HepG2 (cell line): Measurements from ENCODE around the gene ABCC3. TPM values are rescaled to one million over a fixed set of nuclear protein-coding genes. Genes with fewer than 3 reads are reported as not detected.
A peak's percentile ranks its signal among the peaks of the same experiment; 100 is the strongest.

ENCODE experiments used
- BRCA1 ChIP-seq: sonication (generic); formaldehyde crosslinking; IDR thresholded peaks from 2 replicates; pipeline ENCODE4 v1.4.0; 2020; ENCODE audit warnings: missing genetic modification reagents
- BRD4 ChIP-seq: sonication (generic); formaldehyde crosslinking; IDR thresholded peaks from 2 replicates; pipeline ENCODE4 v1.4.0; 2020; ENCODE audit warnings: missing genetic modification reagents
- FOSL2 ChIP-seq: sonication (generic); formaldehyde crosslinking; IDR thresholded peaks from 2 replicates; pipeline ENCODE4 v1.4.0; 2020; ENCODE audit warnings: missing genetic modification reagents
- FOXO4 ChIP-seq: sonication (generic); formaldehyde crosslinking; conservative IDR thresholded peaks from 2 replicates; pipeline ENCODE4 v1.8.1; 2023; ENCODE audit warnings: missing genetic modification reagents
- GMEB1 ChIP-seq: sonication (generic); formaldehyde crosslinking; IDR thresholded peaks from 2 replicates; pipeline ENCODE4 v1.5.1; 2020; ENCODE audit warnings: missing genetic modification reagents, mild to moderate bottlenecking, borderline replicate concordance
- HOXA7 ChIP-seq: sonication (generic); formaldehyde crosslinking; IDR thresholded peaks from 2 replicates; pipeline ENCODE4 v1.8.1; 2022; ENCODE audit warnings: mild to moderate bottlenecking, missing genetic modification reagents, moderate library complexity
- ISL2 ChIP-seq: sonication (generic); formaldehyde crosslinking; IDR thresholded peaks from 2 replicates; pipeline ENCODE4 v1.5.0; 2020; ENCODE audit warnings: missing genetic modification reagents
- MED1 ChIP-seq: sonication (generic); formaldehyde crosslinking; IDR thresholded peaks from 2 replicates; pipeline ENCODE4 v1.4.0; 2020; ENCODE audit warnings: missing genetic modification reagents
- NR2F1 ChIP-seq, 2 experiments: fragments of 450-650 bp in 1 of 2; formaldehyde crosslinking in 1 of 2; IDR thresholded peaks; 2 replicates each; pipeline versions ENCODE4 v1.5.0 to v1.6.1; 2016 to 2020; ENCODE audit warnings: mild to moderate bottlenecking in 1 of 2, missing compliant biosample characterization in 1 of 2, missing genetic modification reagents in 1 of 2, moderate library complexity in 1 of 2
- RORA ChIP-seq: sonication (generic); formaldehyde crosslinking; IDR thresholded peaks from 2 replicates; pipeline ENCODE4 v1.5.0; 2020; ENCODE audit warnings: mild to moderate bottlenecking, missing genetic modification reagents, moderate library complexity
- SALL2 ChIP-seq: sonication (generic); formaldehyde crosslinking; IDR thresholded peaks from 2 replicates; pipeline ENCODE4 v1.8.1; 2023; ENCODE audit warnings: mild to moderate bottlenecking, missing genetic modification reagents, inconsistent platforms
- SIX4 ChIP-seq: sonication (generic); formaldehyde crosslinking; IDR thresholded peaks from 2 replicates; pipeline ENCODE4 v1.4.0; 2020; ENCODE audit warnings: missing genetic modification reagents
- SSRP1 ChIP-seq: IDR thresholded peaks from 2 replicates; pipeline ENCODE4 v1.6.1; 2016; ENCODE audit warnings: control low read depth
- TCF12 ChIP-seq, 2 experiments: fragments of 450-650 bp in 1 of 2; sonication (generic) in 1 of 2; formaldehyde crosslinking in 1 of 2; IDR thresholded peaks; 2 replicates each; pipeline versions ENCODE4 v1.6.1 to v1.8.0; 2017 to 2022; ENCODE audit warnings: antibody characterized with exemption in 1 of 2, mild to moderate bottlenecking in 1 of 2, missing genetic modification reagents in 1 of 2, moderate library complexity in 1 of 2
- XBP1 ChIP-seq: sonication (generic); formaldehyde crosslinking; IDR thresholded peaks from 2 replicates; pipeline ENCODE4 v1.5.0; 2020; ENCODE audit warnings: missing genetic modification reagents
- ZFP41 ChIP-seq: sonication (generic); formaldehyde crosslinking; IDR thresholded peaks from 2 replicates; pipeline ENCODE4 v1.4.0; 2020; ENCODE audit warnings: mild to moderate bottlenecking, missing genetic modification reagents, borderline replicate concordance
- ZNF33A ChIP-seq: sonication (generic); formaldehyde crosslinking; IDR thresholded peaks from 2 replicates; pipeline ENCODE4 v1.5.1; 2020; ENCODE audit warnings: missing genetic modification reagents, mild to moderate bottlenecking, moderate library complexity, borderline replicate concordance
- polyA plus RNA-seq, 8 experiments: library from polyadenylated mRNA; depleted of rRNA in 3 of 8; stranded (reverse) in 7 of 8; unstranded in 1 of 8; fragments of >200 nt; fragmentation: Illumina TruSeq in 4 of 8; extraction: Trizol in 4 of 8; gene quantifications; 2 replicates each; pipeline versions ENCODE4 v1.2.1 to v1.2.3, GENCODE V29; 2011 to 2016; ENCODE audit warnings: low read depth in 4 of 8, missing spikeins in 1 of 8, mixed read lengths in 1 of 8; ENCODE audit not compliant: insufficient read depth in 1 of 8
- total RNA-seq, 5 experiments: library from RNA; depleted of rRNA; stranded (reverse); fragments of >200 nt; fragmentation: Illumina TruSeq; extraction: Trizol; gene quantifications; 2 replicates each; pipeline ENCODE4 v1.2.3, GENCODE V29; 2016; ENCODE audit warnings: low read depth in 1 of 5
- TF ChIP-seq, protein P1 (sequence below): sonication (generic); formaldehyde crosslinking; IDR thresholded peaks from 2 replicates; pipeline ENCODE4 v1.4.0; 2020; ENCODE audit warnings: missing genetic modification reagents, borderline replicate concordance
- TF ChIP-seq, protein P2 (sequence below): sonication (generic); formaldehyde crosslinking; IDR thresholded peaks from 2 replicates; pipeline ENCODE4 v1.4.0; 2020; ENCODE audit warnings: mild to moderate bottlenecking, missing genetic modification reagents

The ABCC3 gene
- total and polyA plus RNA-seq, 2 of the 13 experiments (the other 11 are each of a cell fraction or from before 2014, with no cell fraction given), result 25.2 to 50.7 TPM

DNA sequence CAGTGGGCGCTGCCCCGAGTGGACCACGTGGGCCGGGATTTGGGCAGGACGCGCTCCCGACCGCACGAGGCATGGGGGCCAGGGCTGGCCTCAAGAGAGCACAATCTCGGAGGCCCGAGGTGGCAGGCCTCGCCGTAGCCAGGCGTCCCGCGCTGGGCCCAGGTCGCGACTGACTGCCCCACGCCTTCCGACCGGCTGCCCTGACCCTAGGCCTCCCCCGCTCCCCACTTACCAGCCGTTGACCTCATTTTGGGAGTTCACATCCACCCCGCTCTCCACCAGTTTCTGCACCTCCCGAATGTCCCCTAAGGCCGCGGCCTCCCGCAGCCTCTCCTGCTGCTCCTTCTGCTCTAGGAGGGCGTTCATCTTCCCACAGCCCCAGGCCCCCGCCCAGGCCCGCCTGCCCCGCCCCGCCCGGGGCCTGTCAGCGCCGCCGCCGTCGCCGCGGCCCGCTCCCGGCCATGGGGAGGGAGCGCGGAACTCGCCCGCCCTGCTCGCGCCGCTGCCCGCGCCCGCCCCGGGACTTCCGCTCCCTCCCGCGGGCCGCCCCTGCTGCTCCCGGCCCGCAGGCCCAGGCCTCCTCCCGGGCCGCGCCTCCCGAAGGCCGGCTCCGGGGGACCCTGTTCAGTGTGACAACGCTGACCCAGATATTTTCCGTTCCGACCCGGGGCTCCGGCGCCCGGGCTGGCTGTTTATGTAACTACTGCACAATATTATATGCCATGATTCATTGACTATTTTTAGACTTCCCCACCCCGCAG is 72.8 kb downstream of the ABCC3 start, which contains the start of gene ANKRD40 (continued):
- TF ChIP-seq TCF12 (IDR thresholded peaks at IDR 0.05), result no peak
- peak; percentile 11; the same call in 1 of the 2 replicates for TF ChIP-seq TCF12 (CRISPR knock-in tag; IDR thresholded peaks at IDR 0.05)
- peak; percentile 46; the same call in 1 of the 2 replicates for TF ChIP-seq GMEB1
- peak; percentile 67 for TF ChIP-seq SALL2 (CRISPR knock-in tag)
- TF ChIP-seq, protein P1, sequence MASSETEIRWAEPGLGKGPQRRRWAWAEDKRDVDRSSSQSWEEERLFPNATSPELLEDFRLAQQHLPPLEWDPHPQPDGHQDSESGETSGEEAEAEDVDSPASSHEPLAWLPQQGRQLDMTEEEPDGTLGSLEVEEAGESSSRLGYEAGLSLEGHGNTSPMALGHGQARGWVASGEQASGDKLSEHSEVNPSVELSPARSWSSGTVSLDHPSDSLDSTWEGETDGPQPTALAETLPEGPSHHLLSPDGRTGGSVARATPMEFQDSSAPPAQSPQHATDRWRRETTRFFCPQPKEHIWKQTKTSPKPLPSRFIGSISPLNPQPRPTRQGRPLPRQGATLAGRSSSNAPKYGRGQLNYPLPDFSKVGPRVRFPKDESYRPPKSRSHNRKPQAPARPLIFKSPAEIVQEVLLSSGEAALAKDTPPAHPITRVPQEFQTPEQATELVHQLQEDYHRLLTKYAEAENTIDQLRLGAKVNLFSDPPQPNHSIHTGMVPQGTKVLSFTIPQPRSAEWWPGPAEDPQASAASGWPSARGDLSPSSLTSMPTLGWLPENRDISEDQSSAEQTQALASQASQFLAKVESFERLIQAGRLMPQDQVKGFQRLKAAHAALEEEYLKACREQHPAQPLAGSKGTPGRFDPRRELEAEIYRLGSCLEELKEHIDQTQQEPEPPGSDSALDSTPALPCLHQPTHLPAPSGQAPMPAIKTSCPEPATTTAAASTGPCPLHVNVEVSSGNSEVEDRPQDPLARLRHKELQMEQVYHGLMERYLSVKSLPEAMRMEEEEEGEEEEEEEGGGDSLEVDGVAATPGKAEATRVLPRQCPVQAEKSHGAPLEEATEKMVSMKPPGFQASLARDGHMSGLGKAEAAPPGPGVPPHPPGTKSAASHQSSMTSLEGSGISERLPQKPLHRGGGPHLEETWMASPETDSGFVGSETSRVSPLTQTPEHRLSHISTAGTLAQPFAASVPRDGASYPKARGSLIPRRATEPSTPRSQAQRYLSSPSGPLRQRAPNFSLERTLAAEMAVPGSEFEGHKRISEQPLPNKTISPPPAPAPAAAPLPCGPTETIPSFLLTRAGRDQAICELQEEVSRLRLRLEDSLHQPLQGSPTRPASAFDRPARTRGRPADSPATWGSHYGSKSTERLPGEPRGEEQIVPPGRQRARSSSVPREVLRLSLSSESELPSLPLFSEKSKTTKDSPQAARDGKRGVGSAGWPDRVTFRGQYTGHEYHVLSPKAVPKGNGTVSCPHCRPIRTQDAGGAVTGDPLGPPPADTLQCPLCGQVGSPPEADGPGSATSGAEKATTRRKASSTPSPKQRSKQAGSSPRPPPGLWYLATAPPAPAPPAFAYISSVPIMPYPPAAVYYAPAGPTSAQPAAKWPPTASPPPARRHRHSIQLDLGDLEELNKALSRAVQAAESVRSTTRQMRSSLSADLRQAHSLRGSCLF (CRISPR knock-in tag), result peak; percentile 81; the same call in 1 of the 2 replicates
- no peak for TF ChIP-seq HOXA7 (CRISPR knock-in tag)
- no peak for TF ChIP-seq ZFP41
- TF ChIP-seq FOSL2 (CRISPR knock-in tag), result peak; percentile 86
- TF ChIP-seq, protein P2, sequence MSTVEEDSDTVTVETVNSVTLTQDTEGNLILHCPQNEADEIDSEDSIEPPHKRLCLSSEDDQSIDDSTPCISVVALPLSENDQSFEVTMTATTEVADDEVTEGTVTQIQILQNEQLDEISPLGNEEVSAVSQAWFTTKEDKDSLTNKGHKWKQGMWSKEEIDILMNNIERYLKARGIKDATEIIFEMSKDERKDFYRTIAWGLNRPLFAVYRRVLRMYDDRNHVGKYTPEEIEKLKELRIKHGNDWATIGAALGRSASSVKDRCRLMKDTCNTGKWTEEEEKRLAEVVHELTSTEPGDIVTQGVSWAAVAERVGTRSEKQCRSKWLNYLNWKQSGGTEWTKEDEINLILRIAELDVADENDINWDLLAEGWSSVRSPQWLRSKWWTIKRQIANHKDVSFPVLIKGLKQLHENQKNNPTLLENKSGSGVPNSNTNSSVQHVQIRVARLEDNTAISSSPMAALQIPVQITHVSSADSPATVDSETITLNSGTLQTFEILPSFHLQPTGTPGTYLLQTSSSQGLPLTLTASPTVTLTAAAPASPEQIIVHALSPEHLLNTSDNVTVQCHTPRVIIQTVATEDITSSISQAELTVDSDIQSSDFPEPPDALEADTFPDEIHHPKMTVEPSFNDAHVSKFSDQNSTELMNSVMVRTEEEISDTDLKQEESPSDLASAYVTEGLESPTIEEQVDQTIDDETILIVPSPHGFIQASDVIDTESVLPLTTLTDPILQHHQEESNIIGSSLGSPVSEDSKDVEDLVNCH (CRISPR knock-in tag), result no peak
- TF ChIP-seq NR2F1 (CRISPR knock-in tag; IDR thresholded peaks at IDR 0.05), result no peak
- no peak; the same call in 1 of the 2 replicates for TF ChIP-seq ZNF33A
- TF ChIP-seq BRD4, result peak; percentile 74; the same call in 1 of the 2 replicates
- peak; percentile 76 for TF ChIP-seq ISL2 (CRISPR knock-in tag)
- TF ChIP-seq SSRP1, result no peak
- TF ChIP-seq XBP1 (CRISPR knock-in tag), result peak; percentile 84
- TF ChIP-seq RORA (CRISPR knock-in tag), result peak; percentile 98
- TF ChIP-seq FOXO4 (CRISPR knock-in tag), result no peak
- TF ChIP-seq MED1 (CRISPR knock-in tag), result peak; percentile 89
- TF ChIP-seq BRCA1, result peak; percentile 60; the same call in 1 of the 2 replicates
- no peak for TF ChIP-seq SIX4 (CRISPR knock-in tag)
